NCI-H2081 treated with DMSO at 0.1 percent for 48 hours (cell line): ENCODE measurements around the gene MAGEA6.
"Not testable (repeated sequence)": the region's sequence is repeated elsewhere in the genome, so short reads cannot be mapped to it uniquely, and the experiment has no call there.

Source experiments
- DNase-seq: peaks from one replicate; lab custom pipeline; 2025; lab: John Stamatoyannopoulos, UW

The MAGEA6 gene, protein sequence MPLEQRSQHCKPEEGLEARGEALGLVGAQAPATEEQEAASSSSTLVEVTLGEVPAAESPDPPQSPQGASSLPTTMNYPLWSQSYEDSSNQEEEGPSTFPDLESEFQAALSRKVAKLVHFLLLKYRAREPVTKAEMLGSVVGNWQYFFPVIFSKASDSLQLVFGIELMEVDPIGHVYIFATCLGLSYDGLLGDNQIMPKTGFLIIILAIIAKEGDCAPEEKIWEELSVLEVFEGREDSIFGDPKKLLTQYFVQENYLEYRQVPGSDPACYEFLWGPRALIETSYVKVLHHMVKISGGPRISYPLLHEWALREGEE

GRCh38 chrX:152769549-152770289, at the start of gene MAGEA6:
Gene MAGEA6 (minus strand): TSS chrX:152769689. CDS start chrX:152767650, 2,039 bp downstream.
- not testable (repeated sequence) for DNase-seq

DNA sequence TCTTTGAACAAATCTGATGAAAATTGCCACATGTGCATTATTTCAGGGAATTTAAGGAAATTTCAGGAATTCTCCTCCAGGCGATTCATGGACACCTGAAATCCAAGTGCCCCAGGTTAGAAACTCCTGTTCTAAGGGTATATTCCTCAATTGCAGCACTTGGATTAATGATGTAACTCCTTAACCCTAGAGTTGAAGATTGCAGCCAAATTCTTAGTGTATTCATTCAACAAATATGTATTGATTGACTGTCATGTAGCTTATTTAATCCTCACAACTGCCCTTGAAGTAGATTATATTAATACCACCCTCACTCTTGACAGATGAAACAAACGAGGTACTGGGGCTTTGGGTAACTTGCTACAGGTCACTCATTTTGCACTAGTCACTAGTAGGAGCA, 49.8 kb upstream of the MAGEA6 start:
- DNase-seq, result no peak

- DNase-seq, result no peak
Measured at GRCh38 chrX:152818356-152818755, 48.9 kb upstream of the MAGEA6 start.

DNA sequence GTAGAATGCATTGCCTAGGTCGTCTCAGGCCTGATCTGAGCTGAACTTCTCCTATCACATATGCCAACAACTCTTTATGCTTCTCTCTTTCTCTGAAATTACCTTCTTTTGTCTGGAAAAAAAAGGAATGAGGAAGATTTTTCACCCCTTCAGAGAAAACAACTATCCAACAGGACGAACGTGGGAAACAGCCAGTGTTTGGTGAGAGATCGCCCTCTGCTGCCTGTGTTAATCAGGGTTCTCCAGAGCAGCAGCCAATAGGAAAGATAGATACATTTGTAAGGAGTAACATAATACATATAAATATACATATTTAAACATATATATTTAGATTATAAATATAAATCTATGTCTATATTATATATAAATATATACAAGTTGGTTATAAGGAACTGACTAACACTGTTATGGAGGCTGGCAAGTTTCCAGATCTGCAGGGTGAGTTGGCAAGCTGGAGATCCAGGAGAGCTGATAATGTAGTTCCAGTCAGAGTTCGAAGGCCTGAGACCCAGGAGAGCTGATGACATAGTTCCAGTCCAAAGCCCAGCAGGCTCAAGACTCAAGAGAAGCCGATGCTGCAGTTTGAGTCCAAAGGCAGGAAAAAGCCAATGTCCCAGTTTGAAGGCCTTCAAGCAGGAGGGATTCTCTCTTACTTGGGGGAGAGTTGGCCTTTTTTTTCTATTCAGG, 47.7 kb upstream of the MAGEA6 start:
- no peak for DNase-seq

DNA sequence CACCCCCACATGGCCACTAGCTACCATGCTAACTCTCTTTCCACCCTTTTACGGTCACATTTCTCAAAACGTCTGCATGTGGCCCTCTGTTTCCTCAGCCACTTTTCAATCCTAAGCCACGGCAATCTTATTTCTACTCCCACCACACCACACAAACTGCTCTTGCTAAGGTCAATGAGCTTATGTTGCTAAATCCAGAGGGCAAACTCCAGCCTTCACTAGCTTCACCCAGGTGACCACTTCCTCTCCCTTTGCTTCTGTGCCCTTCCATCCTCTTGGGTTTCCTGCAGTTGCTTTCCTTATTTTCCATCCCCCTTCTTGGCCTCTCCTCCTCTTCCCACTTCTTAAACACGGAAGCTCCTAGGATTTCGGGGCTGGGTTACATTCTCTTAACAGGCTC, 44.6 kb upstream of the MAGEA6 start:
- no peak for DNase-seq

DNA sequence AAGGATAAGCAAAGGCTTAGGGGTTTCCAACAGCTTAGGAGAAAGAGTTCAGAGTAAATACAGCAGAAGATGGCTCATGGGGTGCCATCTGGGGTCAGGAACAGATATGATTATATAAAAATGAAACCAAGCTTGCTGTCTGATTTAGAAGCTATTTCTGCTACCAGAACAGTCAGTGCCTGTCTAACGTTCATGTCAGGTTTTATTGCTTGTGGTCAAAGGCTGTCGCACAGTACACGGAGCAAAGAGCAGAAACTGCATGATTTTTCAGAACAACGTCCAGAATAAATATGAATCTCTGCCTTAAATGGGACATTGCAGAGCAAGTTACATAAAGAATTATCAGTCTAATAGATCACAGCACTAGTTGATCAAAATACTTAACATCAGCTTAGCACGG, 43.7 kb upstream of the MAGEA6 start:
- DNase-seq, result no peak

DNA sequence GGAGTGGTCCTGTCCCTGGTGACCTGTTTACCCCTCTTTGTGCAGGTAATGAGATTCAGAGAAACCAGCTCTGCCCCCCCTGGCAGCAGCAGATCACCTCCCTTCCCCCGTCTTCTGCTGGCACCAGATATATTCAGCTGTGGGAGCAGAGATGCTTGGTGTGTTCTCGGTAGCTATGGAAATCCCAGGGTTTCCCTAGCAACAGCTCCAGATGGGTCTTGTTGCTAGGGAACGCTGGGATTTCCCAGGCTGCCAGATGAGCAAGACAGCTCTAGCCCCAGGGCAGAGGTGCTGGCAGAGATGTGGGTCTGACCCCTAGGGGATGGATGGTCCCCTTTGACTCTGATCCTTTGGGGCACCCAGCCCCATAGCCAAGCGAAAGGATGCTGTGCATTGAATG, 40.9 kb upstream of the MAGEA6 start:
- no peak for DNase-seq

DNA sequence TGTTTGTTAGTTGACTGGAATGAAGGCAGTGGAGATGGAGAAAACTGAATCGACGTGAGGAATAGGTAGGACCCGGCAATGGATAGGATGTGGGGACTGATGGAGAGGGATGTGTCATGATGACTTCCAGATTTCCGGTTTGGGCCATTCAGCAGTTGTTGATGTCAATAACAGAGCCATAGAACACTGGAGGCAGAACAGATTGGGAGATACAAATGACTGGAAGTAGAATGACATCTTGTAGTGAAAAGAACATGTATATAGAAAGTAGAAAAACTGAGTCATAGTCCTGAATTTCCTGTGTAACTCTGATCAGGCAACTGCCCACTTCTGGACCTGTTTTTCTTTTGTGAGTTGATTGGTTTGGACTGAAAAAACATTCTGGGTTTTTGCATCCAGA, 36.5 kb upstream of the MAGEA6 start:
- no peak for DNase-seq

DNA sequence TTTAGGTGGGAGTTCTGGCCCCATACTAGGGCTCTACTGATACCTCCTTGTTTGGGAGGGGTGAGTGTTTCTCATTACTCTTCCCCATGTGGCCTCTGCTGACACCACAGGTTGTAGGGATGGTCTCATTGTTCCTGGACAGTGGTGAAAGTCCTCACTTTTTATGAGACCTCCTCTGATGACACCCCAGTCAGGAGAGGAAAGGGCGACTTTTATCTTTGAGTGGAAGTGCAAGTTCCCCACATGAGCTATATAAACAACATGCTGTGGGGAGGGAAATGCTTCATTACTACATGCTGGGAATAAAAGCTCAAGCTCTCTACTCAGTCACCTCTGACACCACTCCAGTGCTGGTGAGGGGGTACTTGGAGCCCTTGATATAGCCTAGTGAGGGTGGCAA, 29.5 kb upstream of the MAGEA6 start:
- no peak for DNase-seq

GRCh38 chrX:152787062-152787461, 17.6 kb upstream of the MAGEA6 start:
- not testable (repeated sequence) for DNase-seq

DNA sequence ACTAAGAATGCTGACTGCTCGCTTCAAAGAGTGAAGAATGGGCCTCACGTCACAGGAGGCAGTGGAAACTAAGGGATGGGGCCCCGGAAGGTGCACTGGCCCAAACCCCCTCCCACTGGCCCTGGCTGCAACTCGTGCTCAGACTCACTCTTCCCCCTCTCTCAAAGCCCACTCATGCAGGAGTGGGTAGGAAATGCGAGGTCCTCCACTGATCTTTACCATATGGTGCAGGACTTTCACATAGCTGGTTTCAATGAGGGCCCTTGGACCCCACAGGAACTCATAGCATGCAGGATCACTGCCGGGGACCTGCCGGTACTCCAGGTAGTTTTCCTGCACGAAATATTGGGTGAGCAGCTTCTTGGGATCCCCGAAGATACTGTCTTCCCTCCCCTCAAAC, 2.9 kb downstream of the MAGEA6 start:
- not testable (repeated sequence) for DNase-seq

DNA sequence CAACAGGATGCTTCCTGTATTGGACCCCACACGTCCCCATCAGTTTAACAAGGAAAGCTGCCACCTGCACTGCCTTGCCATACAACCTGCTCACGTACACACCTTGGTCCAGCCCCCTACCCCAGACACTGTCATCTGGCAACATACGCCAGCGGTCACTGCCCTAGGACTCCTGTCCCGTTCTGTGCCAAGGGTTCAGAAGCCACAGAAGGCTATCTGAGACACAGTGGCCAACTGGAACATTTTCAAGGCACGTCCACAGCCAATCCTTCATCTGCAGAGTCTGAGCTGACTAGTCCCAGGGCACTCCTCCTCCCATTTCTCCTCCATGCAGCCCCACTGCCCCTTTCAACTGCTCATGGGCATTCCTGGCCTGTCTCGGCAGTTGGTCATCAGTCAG, 7.9 kb downstream of the MAGEA6 start:
- DNase-seq, result not testable (repeated sequence)

DNA sequence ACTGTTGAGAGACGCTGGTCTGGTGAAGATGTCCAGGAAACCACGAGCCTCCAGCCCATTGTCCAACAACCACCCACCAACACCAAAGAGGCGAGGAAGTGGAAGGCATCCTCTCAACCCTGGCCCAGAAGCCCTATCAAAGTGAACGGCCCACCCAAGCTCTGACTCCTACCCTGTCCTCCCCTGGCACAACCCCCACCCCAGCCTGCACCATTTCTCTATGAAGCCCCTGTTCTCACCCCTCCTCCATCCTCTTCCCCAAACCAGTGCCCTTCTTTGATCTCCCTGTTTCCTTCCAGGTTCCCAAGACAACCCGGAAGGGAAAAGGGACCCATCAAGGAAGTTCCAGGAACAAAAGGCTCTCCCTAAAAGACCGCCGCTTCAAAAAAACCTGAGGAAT, 9.9 kb downstream of the MAGEA6 start:
- not testable (repeated sequence) for DNase-seq

- DNase-seq, result not testable (repeated sequence)
Measured at GRCh38 chrX:152758918-152759317, 10.6 kb downstream of the MAGEA6 start, which contains the start of gene CSAG3. Gene CSAG3 (plus strand): TSS chrX:152759218.

DNA sequence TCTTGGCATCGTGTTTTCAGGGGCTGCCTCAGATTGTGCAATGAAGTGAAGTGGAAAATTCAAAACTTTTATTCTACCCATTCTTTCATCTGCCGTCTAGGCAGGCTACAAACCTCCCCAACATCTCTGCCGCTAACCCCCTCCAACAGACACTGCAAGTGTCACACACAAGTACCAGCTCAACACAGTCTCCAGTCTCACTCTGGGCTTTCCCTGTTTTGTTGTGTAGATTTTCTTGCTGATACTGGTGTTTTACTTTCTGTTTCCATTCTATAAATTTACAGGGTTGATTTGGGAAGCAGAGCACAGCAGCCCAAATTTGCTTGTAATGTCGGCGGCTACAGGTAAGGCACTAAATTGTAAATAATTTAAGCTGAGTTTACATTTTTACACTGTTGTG, 14.6 kb downstream of the MAGEA6 start:
- not testable (repeated sequence) for DNase-seq

DNA sequence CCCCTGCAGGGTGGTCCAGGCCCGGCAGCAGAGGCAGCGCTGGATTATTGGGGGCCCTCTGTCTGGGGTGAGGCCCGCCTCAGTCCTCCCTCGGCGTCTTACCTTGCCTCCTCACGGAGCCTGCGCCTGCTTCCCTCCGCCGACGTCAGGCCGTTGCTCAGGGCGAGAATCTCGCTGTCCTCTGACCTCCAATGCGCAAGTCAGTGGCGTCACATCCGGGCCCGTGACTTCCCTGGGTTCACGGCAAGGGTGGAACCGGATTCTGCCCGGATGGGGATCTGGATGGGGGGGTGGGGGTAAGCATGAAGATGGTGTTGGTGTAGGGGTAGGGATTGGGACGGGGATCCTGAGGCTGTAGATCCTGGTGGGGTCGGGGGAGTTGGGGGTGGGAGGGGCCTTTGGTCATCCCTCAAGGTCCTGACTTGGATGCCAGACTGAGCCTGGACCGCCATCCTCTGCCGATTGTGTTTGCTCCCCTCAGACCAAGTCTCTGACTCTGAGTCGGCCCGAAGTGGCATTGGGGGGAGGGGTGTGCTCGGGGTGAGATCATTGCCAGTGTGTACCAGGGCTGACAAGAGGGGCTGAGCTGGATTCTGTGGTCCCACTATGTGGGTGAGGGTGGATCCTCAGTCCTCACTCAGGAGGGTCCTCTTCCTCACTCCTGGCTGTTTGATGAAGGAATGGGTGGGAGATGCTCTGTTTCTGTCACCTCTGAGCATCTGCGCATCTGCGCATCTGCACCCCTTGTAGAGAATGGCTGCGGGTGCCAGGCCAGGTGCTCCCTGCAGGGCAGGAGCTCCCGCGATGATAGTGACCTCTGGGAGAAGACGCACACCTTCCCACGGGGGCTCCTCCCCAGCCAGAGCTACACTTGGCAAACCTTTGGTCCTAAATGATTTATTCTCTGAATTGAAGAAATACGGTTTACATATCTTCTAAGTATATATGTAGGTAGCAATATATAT, 15.5 kb downstream of the MAGEA6 start, which contains the start of gene MAGEA2:
MAGEA2 (minus strand) TSS at position 157 of the 965 bp plus-strand sequence. CDS start 2,479 bp downstream, outside the sequence.
- DNase-seq, result not testable (repeated sequence)

GRCh38 chrX:152738560-152738959, 30.9 kb downstream of the MAGEA6 start:
- no peak for DNase-seq

- DNase-seq, result not testable (repeated sequence)
Measured at GRCh38 chrX:152736528-152736927, 33.0 kb downstream of the MAGEA6 start.

- no peak for DNase-seq
Measured at GRCh38 chrX:152735860-152736511, 33.5 kb downstream of the MAGEA6 start.

DNA sequence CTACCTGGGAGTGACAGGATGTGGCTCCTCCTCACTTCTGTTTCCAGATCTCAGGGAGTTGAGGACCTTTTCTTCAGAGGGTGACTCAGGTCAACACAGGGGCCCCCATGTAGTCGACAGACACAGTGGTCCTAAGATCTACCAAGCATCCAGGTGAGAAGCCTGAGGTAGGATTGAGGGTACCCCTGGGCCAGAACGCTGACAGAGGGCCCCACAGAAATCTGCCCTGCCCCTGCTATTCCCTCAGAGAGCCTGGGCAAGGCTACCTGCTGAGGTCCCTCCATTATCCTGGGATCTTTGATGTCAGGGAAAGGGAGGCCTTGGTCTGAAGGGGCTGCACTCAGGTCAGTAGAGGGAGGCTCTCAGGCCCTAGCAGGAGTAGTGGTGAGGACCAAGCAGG, 34.4 kb downstream of the MAGEA6 start:
- no peak for DNase-seq
